ENCODE results near the gene GPR26.

Gene GPR26

DNA sequence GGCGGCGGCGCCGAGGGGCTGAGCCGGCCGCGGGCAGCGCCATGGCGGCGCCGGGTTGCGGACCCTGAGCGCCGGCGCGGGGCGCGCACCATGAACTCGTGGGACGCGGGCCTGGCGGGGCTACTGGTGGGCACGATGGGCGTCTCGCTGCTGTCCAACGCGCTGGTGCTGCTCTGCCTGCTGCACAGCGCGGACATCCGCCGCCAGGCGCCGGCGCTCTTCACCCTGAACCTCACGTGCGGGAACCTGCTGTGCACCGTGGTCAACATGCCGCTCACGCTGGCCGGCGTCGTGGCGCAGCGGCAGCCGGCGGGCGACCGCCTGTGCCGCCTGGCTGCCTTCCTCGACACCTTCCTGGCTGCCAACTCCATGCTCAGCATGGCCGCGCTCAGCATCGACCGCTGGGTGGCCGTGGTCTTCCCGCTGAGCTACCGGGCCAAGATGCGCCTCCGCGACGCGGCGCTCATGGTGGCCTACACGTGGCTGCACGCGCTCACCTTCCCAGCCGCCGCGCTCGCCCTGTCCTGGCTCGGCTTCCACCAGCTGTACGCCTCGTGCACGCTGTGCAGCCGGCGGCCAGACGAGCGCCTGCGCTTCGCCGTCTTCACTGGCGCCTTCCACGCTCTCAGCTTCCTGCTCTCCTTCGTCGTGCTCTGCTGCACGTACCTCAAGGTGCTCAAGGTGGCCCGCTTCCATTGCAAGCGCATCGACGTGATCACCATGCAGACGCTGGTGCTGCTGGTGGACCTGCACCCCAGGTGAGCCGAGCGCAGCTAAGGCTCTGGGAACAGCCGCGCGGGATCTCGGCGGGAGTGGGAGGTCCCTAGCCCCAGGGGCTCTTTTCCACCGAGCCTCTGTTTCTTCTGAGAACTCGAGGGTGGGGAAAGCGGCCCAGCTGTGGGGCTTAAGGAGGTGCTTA, at the start of gene GPR26:
Gene GPR26 (plus strand): TSS at position 38 of the 919 bp plus-strand sequence. CDS start 53 bp downstream, at position 91.
- no peak for DNase-seq

DNA sequence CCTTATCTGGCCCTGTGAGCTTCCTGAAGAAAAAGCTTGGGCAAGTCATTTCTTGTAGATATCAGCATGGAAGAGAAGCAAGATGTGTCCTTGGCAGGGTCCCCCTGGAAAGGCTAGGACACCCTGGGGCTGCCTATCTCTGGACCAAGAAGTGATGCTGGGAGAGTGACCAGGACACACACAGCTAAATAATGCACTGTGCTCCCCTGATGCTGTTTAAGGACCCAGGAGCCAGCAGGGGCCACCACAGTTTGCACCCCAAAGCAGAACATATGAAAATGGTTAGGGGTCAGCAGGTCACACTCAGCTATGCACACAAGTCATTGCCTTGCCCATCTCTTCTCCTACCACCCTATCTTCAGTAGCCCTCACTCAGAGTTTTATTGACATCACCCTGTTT, 47.9 kb upstream of the GPR26 start:
- DNase-seq, result no peak

DNA sequence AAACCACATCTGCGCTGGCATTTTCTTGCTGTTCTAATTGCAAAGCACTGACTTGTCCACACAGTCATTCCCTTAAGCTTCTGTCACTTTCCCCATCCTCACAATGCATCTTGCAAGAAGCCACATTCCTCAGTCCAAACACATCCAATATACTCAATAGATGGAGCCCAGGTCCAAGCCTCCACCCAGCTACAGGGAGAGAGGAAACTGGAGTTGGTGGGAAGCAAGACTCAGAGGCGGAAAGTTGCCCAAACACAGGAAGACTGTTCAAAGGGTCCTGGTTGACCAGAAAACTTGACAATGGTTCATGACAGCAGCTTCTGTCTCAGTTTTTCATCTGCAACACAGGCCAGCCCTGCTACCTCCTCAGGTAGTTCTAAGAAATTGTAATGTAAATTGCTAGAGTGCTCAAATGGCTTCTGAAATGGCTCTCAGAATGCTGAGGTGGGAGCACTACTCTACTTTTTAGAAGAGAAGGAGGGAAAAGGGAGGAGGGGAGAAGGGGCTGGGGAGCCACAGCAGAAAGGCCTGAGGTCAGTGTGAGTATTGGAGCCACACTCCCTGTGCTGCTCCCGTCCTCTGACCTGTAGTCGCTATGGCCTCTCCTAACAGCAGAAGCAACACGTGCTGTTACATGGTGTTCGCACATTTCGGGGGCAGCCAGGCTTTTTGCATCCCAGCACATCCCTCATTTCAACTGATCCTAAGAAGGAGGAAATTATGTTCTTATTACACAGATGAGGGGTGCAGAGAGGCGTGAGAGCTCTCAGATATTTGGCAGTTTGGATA, 46.9 kb upstream of the GPR26 start:
- DNase-seq, result no peak

DNA sequence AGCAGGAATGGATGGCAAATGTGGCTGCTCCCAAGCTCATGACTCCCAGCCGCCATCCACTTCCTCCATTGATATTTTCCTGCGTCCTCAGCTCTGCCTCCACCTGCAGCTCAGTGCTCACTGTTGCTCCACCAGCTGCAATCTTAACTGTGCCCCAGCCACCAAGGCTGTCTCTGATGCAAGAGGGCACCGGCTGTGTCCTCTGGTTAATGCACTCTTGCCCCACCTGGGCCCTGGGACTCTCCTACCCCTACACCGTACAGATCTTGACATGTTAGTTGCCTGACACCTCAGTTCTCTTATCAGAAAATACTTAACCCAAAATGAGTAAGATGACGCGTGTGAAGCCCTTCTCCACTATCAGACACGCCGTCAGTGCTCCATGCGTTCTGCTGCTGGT, 45.5 kb upstream of the GPR26 start:
- DNase-seq, result no peak

DNA sequence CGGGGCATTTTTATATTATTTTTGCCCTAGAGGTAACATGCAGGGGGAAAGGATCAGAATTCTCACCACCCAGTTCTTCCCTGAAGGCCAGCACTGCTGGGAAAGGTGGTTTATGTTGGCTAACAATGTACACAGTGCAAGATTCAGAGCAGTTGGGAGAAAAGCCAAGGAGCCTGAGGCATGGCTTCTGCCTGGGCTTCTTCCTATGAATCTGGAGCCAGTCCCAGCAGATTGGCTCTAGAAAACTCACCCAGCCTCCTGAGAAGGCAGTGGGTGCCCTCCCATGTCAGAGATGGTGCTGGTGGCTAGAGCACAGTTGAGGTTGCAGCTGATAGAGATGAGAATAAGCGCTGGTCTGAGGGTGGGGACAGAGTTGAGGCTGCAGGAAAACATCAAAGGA, 44.7 kb upstream of the GPR26 start:
- DNase-seq, result no peak

DNA sequence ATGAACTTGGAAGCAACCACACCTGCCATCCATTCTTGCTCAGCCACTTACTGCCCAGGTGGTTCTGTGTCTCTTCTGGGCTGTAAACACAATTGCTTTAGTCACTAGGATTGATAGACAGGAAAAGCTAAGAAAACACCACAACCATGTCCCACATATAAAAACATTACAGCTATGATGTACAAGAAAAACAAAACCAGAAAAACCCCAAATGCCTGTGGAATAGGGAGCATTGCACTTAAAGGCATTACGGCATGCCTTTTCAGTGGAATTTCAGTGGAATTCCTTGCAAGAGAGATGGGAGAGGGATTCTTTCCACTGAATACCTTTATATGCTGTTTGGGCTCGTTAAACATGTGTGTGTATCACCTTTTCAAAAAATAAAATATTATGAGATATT, 44.2 kb upstream of the GPR26 start:
- no peak for DNase-seq

DNA sequence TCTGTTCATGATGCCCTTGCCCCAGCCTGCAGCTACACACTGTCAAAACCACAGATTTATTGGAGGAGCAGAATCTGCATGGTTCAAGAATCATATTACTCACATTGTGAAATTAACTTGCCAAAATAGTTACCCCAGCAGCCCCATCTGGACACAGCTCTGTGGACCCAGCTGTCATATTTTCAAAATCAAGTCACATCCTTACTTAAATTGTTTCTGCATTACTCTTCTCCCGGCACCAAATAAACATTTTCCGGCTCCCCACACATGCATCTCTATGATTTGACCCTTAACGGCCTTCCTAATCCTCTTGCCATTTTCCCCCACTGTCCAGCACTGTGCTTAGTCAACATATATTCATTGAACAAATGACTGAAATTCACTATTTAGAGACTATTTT, 43.8 kb upstream of the GPR26 start:
- DNase-seq, result no peak

DNA sequence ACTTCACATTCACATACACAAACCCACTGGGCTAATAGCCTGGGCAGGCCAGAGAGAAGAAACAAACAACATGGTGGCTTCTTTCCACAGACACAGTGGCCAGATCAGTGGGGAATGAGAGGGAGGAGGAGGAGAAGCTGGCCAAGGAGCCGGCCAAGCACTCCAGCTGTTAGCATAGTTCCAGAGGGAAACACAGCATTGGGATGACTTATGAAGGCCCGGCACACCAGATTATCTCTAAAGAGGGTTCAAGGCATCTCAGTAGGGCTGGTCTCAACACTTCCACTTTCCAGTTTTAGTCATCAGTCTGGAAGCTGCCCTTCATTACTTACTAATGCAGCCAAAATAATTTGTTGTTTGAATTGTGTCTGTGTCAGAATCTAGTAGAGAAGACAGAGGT, 42.1 kb upstream of the GPR26 start:
- no peak for DNase-seq

- DNase-seq, result no peak
These were observed 33.0 kb upstream of the GPR26 start for GRCh38 chr10:123633106-123633505.

GRCh38 chr10:123633636-123634035, 32.5 kb upstream of the GPR26 start:
- no peak for DNase-seq

DNA sequence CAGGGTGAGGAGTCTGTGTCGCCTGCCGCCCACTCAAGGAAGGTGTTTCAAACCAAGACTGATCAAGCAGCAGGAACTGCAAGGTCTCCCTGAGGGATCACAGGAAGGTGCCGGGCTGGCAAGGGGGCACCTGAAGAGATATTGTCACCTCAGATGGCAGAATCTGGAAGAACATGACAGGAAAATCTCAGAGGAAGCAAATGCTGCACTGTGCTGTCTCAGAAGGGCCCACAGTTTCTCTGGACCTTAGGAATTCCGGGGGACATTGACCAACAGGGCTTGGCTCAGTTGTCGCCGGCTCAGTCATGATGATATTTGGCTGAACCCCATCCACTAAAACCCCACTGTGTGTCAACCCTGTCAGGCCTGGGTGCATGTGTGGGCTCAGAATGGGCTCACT, 31.9 kb upstream of the GPR26 start:
- no peak for DNase-seq

DNA sequence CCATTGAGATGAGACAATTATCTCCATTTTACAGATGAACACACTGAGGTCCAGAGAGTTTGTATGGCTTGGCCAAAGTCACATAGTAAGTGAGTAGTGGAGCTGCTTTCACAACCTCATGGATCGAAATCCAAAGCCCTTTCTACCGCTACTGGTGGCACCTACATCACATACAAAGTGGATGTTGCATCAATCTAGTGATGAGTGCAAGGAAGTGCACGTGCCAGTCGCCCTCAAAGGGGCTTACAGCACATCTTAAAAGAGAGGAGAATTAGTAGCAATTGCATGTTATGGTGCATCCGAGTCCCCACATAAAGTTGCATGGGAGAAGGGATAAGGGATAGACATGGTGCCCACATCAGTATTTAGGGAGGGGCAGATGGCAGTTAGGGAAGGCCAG, 31.0 kb upstream of the GPR26 start:
- DNase-seq, result no peak

GRCh38 chr10:123635745-123636144, 30.4 kb upstream of the GPR26 start:
- DNase-seq, result no peak

- DNase-seq, result no peak
These were observed 29.4 kb upstream of the GPR26 start for GRCh38 chr10:123636598-123637325.

DNA sequence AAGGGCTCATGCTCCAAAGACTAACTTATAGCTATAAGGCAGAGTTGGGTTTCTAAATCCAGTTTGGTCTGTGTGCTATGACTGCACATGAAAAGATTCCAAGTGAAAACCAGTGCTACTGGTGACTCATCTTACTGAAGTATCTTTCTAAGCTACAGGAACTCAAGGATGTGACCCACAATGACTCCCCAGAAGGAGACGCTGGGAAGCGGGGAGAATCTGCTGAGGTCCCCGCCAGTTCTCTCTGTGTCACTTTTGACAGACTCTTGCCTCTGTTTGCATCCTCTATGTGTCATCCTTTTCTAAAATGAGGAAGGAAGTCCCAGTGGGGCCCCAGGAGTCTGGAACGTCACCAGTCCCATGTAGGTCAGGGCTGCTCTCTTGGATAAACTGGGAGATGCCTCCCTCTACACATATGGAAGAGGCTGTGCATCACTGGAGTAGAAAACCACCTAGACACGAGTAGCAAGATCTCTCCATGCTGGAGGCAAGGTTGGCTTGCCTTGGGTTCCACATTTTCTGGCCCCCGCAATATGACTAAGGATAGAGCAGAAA, 28.8 kb upstream of the GPR26 start:
- peak; percentile 6 to 30 (median 19) for DNase-seq

- DNase-seq, result no peak
These were observed 27.0 kb upstream of the GPR26 start for GRCh38 chr10:123639131-123639530.

DNA sequence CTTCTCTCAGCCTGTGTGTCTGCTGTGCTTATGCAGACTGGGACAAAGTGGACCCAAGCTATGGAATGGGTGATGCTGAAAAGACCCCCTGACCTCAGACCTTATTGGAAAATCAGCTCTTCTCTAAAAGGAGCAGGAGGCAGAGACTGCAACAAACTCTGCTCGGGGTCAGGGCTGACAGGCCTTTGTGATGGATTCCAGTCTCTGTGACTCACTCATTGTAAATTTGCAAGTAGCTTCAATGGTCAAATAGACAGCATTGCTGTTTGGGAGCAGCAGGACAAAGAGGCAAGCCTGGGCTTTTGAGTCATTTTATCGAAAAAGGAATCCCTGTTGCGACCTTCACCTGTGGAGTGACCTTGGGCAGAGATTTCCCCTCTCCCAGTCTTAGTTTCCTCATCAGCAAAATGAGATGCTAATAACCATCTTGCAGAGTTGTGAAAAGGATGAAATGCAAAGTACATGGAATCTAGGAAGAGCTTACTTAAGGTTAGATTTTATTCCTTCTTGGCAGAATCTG, 26.1 kb upstream of the GPR26 start:
- no peak for DNase-seq

GRCh38 chr10:123642293-123642692, 23.9 kb upstream of the GPR26 start:
- no peak for DNase-seq

DNA sequence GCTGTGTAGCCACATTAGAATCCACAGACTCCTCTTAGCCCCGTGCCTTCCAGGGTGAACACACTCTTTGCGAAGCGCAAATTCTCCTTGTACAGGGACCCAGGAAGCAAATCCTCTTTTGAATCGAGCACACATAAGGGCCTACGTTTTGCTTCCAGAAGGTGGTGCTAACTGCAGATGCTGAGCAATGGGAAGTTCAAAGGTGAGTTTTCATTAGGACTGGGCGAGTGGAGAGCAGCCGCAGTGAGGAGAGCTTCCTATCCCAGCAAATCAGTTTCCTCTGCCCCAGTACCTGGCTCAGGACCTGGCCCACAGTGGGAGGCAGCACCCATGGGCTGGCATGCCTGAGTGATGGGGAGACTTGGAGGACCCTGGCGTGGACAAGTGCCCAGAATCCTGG, 23.5 kb upstream of the GPR26 start:
- no peak for DNase-seq

GRCh38 chr10:123643315-123643714, 22.8 kb upstream of the GPR26 start:
- DNase-seq, result no peak

- no peak for DNase-seq
These were observed 21.1 kb upstream of the GPR26 start for GRCh38 chr10:123645016-123645415.

DNA sequence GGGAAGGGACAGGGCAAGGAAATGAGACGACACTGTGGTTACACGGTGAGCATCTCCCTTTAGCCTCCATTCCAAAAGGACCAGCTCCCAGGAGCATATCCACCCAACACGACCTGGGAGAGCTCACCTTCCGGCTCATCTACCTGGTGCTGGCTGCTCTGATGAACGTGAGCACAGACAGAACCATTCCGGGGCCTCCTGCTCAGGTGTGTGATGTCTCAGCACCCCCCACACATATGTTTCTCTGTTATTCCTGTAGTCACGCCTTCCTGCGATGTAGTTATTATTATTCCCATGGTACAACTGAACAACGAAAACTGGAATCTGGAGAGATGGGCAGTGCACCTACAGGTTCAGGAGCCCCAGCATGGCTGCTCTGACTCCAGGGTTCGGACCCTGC, 20.5 kb upstream of the GPR26 start:
- DNase-seq, result no peak

DNA sequence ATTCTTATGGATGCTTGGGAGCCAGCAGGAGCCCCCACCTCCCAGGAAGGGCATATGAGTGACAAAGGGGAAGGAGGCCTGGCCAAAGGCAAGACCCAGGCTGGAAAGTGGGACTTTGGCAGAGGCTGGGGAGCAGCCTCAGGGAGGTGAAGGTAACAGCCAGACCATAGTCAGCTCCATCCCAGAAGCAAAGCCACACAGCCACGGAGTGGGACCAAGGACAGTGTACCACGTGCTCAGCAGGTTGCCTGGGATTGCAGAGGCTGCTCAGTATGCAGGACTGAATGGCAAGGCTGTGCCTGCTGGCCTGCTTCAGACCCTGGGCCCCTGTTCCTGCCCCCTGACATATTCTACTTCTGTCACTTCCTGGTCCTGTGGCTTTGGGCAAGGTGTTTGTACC, 17.6 kb upstream of the GPR26 start:
- no peak for DNase-seq
